Heart left ventricle (tissue), 16 donors: ENCODE measurements around the gene OXA1L. TPM values are rescaled to one million over a fixed set of nuclear protein-coding genes. Genes with fewer than 3 reads are reported as not detected.
A peak's percentile ranks its signal among the peaks of the same experiment; 100 is the strongest.

Experiments
- ATAC-seq, 4 donors: fragments of 200-7000 bp; cut with Tn5 transposase; one replicate each; pipeline ENCODE4 v1.9.1; 2020 to 2022; ENCODE audit warnings: moderate library complexity in 4 of 4, mild to moderate bottlenecking in 3 of 4, moderate number of reproducible peaks in 1 of 4
- DNase-seq, 5 donors: peaks; one replicate each; pipeline ENCODE4 v3.0.0-alpha.2; 2020
- H3K27ac ChIP-seq, 12 donors: fragments of 200-600 bp; sonication (generic) in 4 of 12; one replicate each; pipeline versions ENCODE4 v1.5.0 to v1.8.0; 2016 to 2022; ENCODE audit warnings: mild to moderate bottlenecking in 2 of 12
- H3K27me3 ChIP-seq, 9 donors: fragments of 200-600 bp; sonication (generic) in 2 of 9; one replicate each; pipeline versions ENCODE4 v1.5.1 to v1.8.0; 2016 to 2022; ENCODE audit warnings: mild to moderate bottlenecking in 3 of 9
- H3K36me3 ChIP-seq, 9 donors: fragments of 200-600 bp; sonication (generic) in 2 of 9; one replicate each; pipeline versions ENCODE4 v1.5.0 to v1.8.0; 2018 to 2022; ENCODE audit warnings: mild to moderate bottlenecking in 2 of 9
- H3K4me1 ChIP-seq, 12 donors: fragments of 200-600 bp; sonication (generic) in 4 of 12; one replicate each; pipeline versions ENCODE4 v1.5.0 to v1.8.0; 2016 to 2022; ENCODE audit warnings: mild to moderate bottlenecking in 3 of 12
- H3K4me3 ChIP-seq, 12 donors: fragments of 200-600 bp; sonication (generic) in 4 of 12; one replicate each; pipeline versions ENCODE4 v1.5.0 to v1.8.0; 2017 to 2022; ENCODE audit warnings: mild to moderate bottlenecking in 9 of 12, moderate library complexity in 4 of 12
- H3K9me3 ChIP-seq, 12 donors: fragments of 200-600 bp; sonication (generic) in 4 of 12; one replicate each; pipeline versions ENCODE4 v1.5.0 to v1.8.0; 2016 to 2022; ENCODE audit warnings: mild to moderate bottlenecking in 1 of 12
- POLR2A ChIP-seq, 2 donors: fragments of 450-650 bp; IDR thresholded peaks; one replicate each; pipeline ENCODE4 v1.6.1; 2017; ENCODE audit warnings: antibody characterized with exemption in 2 of 2, mild to moderate bottlenecking in 2 of 2, moderate library complexity in 2 of 2
- WGBS, 4 donors: extraction: QIAGEN DNeasy Blood & Tissue Kit in 2 of 4; methylation state at CpG; one replicate each; pipeline versions ENCODE4 v1.1.5 to v1.1.7; 2013 to 2018; 5-methylcytosine and 5-hydroxymethylcytosine counted together
- intact Hi-C, 10 donors: fragments of 100-400 bp; cut with DNase I; formaldehyde crosslinking; loops; one replicate each; pipeline versions ENCODE4 v1.11.1 to v1.14.2; 2022
- polyA plus RNA-seq, 2 donors: library from polyadenylated mRNA; stranded (reverse); fragments of 200-250 nt; gene quantifications; one replicate each; pipeline ENCODE4 v1.2.3, GENCODE V29; 2013
- total RNA-seq, 9 donors: library from RNA; depleted of rRNA in 2 of 9; stranded (reverse); fragments of >200 nt in 2 of 9; fragmentation: NEBNext Ultra II Directional in 3 of 9; extraction: Animal tissue kit (Norgen Biotek cat#: 25700) in 3 of 9; gene quantifications; one replicate each; pipeline versions ENCODE4 v1.1.0 to v1.2.4, GENCODE V29; 2016 to 2023
- TF ChIP-seq, protein P1 (sequence below), 12 donors: fragments of 200-600 bp; sonication (generic) in 4 of 12; IDR thresholded peaks; one replicate each; pipeline versions ENCODE4 v1.5.0 to v1.8.0; 2018 to 2022; ENCODE audit warnings: antibody characterized with exemption in 12 of 12, mild to moderate bottlenecking in 5 of 12
- donor health status: ischemic (EF 13 %, LVEDD 7.1; RV severe dilation, severe dysfunction).
- donor health status: healthy with polysubstance abuse.
- donor health status: DM: no; HTN: yes; CAD: no.
- donor health status: DM: no; HTN: no; CAD: no.
- donor health status: ischemic (EF 25% LVEDD 6.9; RV normal size, moderate dysfunction).
- donor health status: ischemic (EF 25% LVEDD 5.7; RV mildly dilated, moderate dysfunction).
- donor health status: healthy.
- donor health status: DM: yes; HTN: yes; CAD: no.
- donor health status: ischemic (EF 35%, LVEDD 5.7; RV mildly dilated, moderate dysfunction).
- donor health status: nonischemic (EF 11% LVEDD 7.7; RV severe dilation, severe dysfunction).
- donor health status: DM: yes; HTN: yes; CAD: no.
- donor health status: PGD.
- donor health status: ischemic (EF 29% LVEDD 5.4; RV normal size, mild dysfunction).
- donor health status: nonischemic (EF 23%, LVEDD 6.1; RV moderate dilation, normal function).

The OXA1L gene
- total and polyA plus RNA-seq, 11 donors, result 91.5 to 205 (median 143) TPM

GRCh38 chr14:22794551-22794951 lies 28.1 kb downstream of the OXA1L start:
- no peak for TF ChIP-seq POLR2A (IDR thresholded peaks at IDR 0.05)
- TF ChIP-seq, protein P1, sequence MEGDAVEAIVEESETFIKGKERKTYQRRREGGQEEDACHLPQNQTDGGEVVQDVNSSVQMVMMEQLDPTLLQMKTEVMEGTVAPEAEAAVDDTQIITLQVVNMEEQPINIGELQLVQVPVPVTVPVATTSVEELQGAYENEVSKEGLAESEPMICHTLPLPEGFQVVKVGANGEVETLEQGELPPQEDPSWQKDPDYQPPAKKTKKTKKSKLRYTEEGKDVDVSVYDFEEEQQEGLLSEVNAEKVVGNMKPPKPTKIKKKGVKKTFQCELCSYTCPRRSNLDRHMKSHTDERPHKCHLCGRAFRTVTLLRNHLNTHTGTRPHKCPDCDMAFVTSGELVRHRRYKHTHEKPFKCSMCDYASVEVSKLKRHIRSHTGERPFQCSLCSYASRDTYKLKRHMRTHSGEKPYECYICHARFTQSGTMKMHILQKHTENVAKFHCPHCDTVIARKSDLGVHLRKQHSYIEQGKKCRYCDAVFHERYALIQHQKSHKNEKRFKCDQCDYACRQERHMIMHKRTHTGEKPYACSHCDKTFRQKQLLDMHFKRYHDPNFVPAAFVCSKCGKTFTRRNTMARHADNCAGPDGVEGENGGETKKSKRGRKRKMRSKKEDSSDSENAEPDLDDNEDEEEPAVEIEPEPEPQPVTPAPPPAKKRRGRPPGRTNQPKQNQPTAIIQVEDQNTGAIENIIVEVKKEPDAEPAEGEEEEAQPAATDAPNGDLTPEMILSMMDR (IDR thresholded peaks at IDR 0.05), result no peak
- DNase-seq (no peak), ATAC-seq (no peak)
- Histone ChIP-seq H3K4me1 (peaks cover 0 to 37% (median 0%) of the 10 kb centered on the region in 12 donors), H3K4me3 (no peak overlapping the region), H3K36me3 (no peaks in the 10 kb centered on the region), H3K27ac (no peak overlapping the region), H3K27me3 (no peaks in the 10 kb centered on the region), H3K9me3 (no peaks in the 10 kb centered on the region)
- intact Hi-C loops, result no loop called here
- WGBS, 4 donors, result 75 to 87% (median 85%) methylated on average over 7 of the region's 7 CpGs

DNA sequence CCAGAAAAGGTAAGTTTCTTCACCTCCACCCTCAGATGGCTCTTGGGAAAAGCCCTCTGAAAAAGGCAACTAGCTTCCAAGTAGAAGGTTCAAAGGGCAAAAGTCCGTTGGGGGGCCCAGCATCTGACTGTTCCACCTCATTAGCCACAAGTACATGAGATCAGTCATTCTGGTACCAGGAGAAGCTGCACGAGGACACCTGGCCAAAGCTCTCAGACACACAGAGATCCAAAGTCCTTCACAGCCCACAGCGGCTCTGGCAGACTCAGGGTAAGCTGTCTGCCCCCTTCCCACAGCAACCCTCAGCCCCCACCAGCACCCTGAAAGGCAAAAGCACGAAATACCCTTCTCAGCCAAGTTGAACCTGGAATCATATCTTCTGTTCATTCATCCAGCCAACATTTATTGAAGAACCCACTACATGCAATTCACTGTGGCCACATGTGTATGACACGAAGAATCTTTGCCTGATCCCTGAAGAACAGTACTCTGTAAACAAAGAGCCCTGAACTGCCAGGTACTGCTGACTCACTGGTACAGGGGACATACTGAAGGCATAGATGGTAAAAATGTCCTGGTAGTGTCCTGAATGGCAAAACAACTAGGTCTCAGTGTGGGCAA lies 29.7 kb downstream of the OXA1L start:
- no peaks in the 10 kb centered on the region for H3K27me3 ChIP-seq
- ATAC-seq (no peak), DNase-seq (no peak)
- no peak overlapping the region for H3K4me3 ChIP-seq
- H3K36me3 ChIP-seq, result no peaks in the 10 kb centered on the region
- H3K9me3 ChIP-seq, result no peaks in the 10 kb centered on the region
- TF ChIP-seq POLR2A (IDR thresholded peaks at IDR 0.05), result no peak
- TF ChIP-seq, protein P1 (IDR thresholded peaks at IDR 0.05), result no peak
- 71 to 78% (median 77%) methylated on average over 5 of the region's 5 CpGs for WGBS, 4 donors
- intact Hi-C loops, result no loop called here
- no peak overlapping the region for H3K27ac ChIP-seq
- peaks cover 0 to 43% (median 0%) of the 10 kb centered on the region in 12 donors for H3K4me1 ChIP-seq

- WGBS, 4 donors, result 41 to 46% (median 43%) methylated on average over 5 of the region's 5 CpGs
- Histone ChIP-seq H3K27ac (peak overlapping the region in 1 of 12 donors; percentile 79), H3K9me3 (no peaks in the 10 kb centered on the region), H3K4me3 (no peak overlapping the region), H3K36me3 (no peaks in the 10 kb centered on the region), H3K4me1 (peaks cover 0 to 47% (median 0%) of the 10 kb centered on the region in 12 donors), H3K27me3 (no peaks in the 10 kb centered on the region)
- ATAC-seq (peak in 1 of 4 donors; percentile 33), DNase-seq (no peak)
- intact Hi-C loops, result no loop called here
- TF ChIP-seq POLR2A (IDR thresholded peaks at IDR 0.05), result no peak
- TF ChIP-seq, protein P1 (IDR thresholded peaks at IDR 0.05), result no peak
These were observed 30.8 kb downstream of the OXA1L start for GRCh38 chr14:22797017-22797917.

- DNase-seq (no peak), ATAC-seq (peak in 2 of 4 donors; percentile 30 to 45)
- TF ChIP-seq POLR2A (IDR thresholded peaks at IDR 0.05), result no peak
- TF ChIP-seq, protein P1 (IDR thresholded peaks at IDR 0.05), result no peak
- H3K4me1 ChIP-seq, result peaks cover 0 to 56% (median 0%) of the 10 kb centered on the region in 12 donors
- H3K36me3 ChIP-seq, result no peaks in the 10 kb centered on the region
- intact Hi-C loops, result no loop called here
- H3K4me3 ChIP-seq, result peak overlapping the region in 1 of 12 donors; percentile 2
- peak overlapping the region in 1 of 12 donors; percentile 79 for H3K27ac ChIP-seq
- no peaks in the 10 kb centered on the region for H3K27me3 ChIP-seq
- WGBS, 4 donors, result 58 to 68% (median 65%) methylated on average over 2 of the region's 2 CpGs
- no peaks in the 10 kb centered on the region for H3K9me3 ChIP-seq
These were observed 32.0 kb downstream of the OXA1L start for GRCh38 chr14:22798528-22798927.
